Smooth muscle cell of the brain vasculature (primary cell): ENCODE measurements around the gene GRIK2.
"Not testable (repeated sequence)": the region's sequence is repeated elsewhere in the genome, so short reads cannot be mapped to it uniquely, and the experiment has no call there.

Experiments
- DNase-seq: peaks from one replicate; pipeline ENCODE4 v3.0.0-alpha.2; 2012; ENCODE audit warnings: low read depth, low spot score

Gene GRIK2

DNA sequence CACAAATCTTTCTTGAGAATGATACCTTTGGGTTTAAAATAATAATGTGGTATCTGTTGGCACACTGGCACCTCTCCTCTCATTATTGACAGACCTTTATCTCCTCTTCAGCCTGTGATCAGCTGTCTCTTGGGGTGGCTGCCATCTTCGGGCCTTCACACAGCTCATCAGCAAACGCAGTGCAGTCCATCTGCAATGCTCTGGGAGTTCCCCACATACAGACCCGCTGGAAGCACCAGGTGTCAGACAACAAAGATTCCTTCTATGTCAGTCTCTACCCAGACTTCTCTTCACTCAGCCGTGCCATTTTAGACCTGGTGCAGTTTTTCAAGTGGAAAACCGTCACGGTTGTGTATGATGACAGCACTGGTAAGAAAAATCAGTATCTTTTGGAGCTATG, 232.8 kb downstream of the GRIK2 start:
- no peak for DNase-seq

DNA sequence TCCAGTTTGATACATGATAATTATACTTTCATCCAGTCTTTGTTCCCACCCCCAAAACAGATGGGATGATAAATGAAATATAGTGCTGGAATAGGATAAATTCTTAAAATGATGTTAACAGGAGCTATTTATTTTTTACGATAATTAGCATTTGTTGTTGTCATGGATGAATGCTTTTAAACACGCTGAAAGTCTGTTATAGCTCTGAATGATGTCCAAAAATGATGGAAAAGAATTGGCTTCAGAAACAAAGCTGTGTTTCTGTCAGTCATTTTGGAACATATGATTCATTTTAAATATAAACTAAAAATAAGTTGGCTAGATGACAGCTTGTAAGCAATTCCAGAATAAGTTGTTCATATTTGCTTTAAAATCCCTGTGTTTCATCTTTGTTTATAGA, 237.4 kb downstream of the GRIK2 start:
- no peak for DNase-seq

DNA sequence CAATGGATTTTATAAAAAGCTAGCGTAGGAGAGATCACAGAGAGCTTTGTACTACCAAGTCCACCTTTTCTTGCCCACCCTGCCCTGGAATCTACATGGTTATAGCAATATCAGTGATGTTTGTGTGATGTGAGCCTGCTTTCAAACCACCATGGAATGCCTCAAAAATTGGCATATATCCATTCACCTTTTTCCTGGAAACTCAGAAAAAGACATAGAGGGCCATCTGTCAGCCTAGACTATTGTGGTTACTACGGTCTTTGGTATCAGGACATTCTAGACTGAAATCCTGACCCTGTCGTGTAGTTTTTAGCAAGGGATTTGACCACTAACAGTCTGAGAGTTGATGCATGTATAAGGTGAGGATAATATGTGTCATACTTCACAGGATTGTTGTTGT, 239.6 kb downstream of the GRIK2 start:
- DNase-seq = no peak

DNA sequence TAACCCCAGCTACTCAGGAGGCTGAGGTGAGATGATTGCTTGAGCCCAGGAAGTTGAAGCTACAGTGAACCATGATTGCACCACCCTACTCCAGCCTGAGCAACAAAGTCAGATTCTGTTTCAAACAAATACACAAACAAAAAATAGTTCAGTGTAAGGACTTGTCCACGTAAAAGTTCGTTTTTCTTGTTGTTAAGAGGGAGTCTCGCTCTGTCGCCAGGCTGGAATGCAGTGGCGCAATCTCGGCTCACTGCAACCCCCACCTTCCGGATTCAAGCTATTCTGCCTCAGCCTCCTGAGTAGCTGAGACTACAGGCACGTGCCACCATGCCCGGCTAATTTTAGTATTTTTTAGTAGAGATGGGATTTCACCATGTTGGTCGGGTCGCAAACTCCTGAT, 245.4 kb downstream of the GRIK2 start:
- not testable (repeated sequence) for DNase-seq

DNA sequence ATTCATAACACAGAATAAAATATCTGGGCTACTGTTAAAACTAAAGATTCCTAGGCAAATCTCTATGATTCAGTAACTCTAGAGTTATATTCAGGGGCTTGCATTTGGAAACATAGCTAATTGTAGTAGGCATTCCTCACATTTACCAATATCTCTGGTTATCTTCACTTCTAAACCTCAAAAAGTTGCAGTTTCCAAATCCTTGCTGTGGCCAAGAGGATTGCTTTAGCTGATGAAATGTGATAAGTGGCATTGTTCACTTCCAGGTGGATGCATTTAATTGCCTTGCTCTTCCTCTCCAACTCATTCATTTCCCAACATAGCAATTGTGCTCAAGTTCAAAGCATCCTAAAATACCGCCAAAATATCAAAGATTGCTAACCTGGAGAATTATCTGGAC, 246.6 kb downstream of the GRIK2 start:
- DNase-seq = no peak

DNA sequence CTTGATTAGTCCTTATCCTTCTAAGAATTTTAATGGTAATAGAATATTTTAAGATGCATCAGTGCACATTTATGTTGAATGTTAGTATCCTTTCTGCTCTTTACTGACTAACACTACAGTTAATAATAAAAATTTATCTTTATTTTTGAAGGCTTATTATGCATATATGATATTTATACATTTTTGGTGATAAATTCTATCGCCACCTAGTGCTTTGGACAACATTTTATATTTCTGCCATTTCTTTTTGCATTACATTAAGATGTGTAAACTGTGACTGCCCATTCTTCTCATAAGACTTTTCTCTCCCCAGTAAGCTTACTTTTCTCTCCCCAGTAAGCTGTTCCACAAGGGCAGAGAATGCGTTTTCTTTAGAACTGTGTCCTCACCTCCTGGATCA, 252.3 kb downstream of the GRIK2 start:
- DNase-seq = no peak

DNA sequence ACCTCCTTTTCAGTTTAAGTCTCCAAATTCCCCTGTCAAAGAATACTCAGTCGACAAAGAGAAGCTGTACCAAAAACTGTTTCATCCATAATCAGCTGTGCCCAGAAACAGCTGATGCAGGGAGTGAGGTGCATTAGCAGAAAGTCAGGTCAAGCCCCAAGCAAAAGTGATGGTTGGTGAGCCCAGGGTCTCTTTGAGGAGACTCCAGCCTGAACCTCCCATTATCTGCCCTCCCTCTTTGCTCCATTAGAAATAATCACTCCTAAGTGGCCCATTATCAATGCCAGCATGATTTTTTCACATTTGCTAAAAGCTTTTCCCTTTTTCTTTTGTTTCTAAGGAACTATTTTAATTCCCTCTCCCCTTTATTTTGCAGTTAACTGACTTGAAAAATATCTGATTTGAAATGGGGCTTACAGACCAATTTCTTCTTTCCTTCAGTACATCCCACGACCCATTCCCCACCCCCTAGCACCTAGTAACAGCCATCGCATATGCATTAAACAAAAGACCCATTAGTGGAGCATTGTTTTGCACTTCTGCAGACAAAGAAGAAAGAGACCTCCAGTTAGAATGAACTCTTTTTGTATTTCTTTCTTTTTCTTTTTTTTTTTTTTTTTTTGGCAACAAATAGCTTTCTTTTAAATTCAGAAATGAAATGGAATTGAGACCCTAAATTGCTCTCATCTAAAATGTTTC, 257.0 kb downstream of the GRIK2 start:
- DNase-seq = no peak

DNA sequence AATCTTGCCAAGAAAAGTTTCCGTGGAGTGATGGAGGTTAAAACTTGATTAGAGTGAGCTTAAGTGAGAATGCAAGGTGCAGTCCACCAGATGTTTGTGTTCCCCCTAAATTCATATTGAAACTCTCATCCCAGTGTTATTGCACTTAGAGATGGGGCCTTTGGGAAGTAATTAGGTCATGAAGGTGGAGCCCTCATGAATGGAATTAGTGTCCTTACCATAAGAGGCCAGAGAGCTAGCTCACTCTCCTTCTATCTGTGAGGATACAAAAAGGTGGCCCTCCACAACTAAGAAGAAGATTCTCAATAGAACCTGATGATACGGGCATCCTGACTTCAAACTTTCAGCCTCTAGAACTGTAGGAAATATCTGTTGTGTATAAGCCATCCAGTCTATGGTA, 258.6 kb downstream of the GRIK2 start:
- DNase-seq = no peak

DNA sequence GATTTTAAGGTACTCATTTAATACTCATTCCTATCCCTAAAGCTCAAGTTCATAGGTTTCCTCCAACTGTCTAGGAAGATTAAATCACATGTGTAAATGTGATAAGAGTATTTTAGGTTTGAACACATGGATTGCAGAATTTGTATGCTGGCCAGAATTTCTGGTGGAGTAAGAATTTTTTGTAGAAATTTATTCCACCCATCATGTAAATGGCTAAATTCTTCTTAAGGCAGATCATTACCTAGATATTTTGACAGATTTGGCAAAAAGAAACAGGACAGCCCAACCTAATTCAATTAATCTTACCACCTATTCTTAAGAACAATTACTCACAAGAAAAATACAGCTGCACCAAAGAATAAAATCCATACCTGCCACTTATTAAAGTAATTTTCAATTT, 261.6 kb downstream of the GRIK2 start:
- DNase-seq = no peak

DNA sequence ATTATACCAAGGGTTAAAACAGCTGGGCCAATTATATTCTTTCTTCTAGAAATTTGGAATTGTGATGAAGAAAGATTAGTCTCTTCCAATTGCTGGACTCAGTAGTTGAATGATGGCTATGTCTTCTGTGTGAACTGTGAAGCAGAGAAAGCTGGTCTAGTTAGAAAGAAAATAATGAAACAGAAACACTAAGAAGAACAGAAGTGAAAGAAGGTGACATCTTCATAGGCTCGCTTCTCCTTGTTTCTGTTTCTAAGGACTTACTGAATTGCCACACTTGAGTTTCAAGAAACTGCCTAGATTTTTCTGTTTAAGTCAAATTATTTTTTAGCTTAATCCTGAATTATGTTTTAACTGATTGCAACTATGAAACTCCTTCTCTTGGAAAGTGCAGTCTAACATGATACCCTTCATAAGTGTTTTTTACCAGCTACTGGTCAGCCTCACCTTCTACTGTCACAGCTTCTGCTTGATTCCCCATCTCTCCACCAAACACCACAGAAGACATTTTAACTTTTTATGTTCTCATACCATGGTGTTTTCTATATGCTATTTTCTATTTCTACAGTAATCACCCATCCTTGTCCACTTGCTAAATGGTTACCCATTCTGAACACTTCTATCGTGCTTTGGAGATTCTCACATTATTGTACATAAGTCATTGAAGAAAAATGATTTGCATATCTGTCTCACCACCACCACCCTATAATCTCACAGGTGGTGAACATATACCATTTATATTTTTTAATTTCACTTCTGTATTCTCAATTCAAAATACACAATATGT, 268.8 kb downstream of the GRIK2 start:
- DNase-seq = no peak

DNA sequence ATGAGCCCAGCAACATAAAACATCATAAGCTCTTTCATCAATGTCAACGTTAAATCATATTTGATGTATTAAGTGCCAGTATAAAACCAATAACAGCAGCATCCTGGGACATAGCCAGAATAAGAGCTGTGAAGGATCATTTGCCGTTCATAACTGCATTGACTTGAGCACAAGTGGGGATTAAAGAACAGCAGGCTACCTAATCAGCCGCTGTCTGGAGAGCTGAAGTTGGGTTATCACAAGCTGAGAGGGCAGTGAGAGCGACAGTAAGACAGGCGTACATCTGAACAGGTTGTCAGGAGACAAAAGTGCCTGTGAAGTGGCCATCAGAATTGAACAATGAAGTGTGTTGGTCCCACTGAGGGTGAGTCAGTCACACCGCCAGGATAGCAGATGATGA, 269.6 kb downstream of the GRIK2 start:
- no peak for DNase-seq

DNA sequence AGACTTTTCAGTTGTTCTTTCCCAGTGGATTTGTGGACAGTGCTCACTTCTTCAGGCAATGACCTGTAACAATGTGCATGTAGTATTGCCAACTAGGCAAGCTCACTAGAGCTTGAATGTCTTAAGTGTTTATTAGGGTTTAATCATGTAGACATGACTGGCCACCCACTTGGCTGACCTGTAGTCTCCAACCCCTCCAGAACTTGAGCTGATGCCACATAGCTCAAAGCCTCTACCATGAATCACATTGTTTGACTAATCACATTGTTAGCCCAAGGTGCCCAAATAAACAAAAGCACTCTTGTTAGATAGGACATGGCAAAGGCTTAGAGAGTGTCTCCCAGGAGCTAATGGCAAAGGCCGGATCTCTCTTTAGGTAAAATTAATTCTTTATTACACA, 272.7 kb downstream of the GRIK2 start:
- DNase-seq = no peak

DNA sequence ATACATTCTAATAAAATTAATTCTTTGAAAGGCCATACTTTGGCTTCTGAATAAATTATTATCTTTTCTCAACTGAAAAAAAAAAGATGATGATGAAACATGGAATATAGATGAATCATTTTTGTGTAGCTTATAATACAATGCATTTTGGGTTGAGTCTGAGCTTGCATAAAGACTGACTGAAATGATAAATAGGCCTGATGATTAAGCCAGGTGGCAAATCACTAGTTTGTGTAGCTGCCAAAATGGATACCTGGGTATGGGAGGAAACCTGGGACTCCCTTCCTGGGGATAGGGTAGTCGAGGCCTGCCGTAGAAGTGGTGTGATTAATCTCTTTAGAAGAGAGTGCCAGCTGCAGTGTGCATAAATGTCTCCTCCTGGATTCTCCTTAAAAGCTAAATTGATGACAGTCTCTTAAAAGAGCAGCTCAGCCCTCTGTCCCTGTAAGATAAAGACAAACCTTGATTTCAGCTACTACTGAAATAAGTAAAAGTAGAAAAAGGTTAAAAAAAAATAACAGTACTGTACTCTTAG, 275.1 kb downstream of the GRIK2 start:
- DNase-seq = no peak

DNA sequence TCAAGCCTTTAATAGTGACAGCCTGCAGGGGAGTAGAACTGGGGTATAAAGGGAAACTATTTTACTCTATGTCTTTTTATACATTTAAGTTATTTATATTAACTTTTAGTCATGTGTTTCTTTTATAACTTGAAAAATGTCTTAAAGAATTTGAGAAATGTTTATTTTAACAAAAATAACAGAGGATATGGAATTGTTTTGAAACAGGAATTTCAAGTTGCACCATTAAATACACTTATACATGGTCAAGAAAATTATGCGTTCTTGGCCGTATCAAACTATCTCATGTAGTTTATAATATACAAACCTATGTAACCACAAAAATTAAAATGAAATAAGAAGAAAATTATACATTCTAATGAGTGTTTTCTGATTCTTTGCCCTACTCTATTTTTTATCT, 282.7 kb downstream of the GRIK2 start:
- no peak for DNase-seq

DNA sequence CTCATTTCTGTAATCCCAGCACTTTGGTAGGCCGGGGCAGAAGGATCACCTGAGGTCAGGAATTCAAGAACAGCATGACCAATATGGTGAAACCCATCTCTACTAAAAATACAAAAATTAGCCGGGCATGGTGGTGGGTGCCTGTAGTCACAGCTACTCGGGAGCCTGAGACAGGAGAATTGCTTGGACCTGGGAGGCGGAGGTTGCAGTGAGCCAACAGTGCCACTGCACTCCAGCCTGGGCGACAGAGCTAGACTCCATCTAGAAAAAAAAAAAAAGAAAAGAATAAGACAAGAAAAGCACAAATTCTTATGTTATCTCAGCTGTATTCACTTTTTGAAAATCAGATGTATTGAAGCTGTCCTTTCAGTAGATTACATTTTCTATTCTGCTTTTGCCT, 289.4 kb downstream of the GRIK2 start:
- DNase-seq = no peak

DNA sequence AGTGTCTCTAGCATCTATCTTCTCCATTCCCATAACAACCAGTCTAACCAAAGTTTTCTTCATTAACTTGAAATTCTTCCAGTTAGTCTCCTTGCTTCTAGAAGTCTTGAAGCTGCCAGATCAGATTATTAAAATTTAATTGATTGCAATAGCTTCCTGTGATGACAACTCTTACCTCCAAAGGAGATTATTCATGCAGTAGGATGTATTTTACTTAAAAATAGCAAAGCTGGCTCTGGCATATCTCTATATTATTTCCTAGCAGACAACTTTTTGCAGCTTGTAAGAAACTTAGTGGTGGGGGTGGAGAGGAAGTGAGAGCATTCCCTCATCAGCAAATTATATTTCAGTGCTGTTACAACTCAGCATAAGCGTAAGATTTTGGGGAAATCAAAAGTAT, 290.4 kb downstream of the GRIK2 start:
- DNase-seq = no peak

DNA sequence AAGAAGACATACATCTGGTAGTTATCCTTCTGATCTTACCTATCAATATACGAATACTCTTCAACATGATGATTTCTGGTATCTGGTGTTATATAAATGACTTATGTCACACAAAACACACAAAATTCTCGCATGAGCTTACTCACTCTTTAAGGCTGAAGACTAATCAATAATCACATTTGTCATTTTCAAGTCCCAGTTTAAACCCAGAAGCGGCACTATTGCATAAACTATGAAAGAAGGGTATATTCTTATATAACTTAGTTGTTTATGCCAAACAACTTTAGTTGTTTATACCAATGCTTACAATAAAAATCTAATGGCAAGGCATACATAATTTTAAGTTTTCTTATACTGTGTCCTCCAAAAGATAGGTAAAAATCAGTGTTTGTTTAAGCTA, 293.1 kb downstream of the GRIK2 start:
- DNase-seq = no peak

DNA sequence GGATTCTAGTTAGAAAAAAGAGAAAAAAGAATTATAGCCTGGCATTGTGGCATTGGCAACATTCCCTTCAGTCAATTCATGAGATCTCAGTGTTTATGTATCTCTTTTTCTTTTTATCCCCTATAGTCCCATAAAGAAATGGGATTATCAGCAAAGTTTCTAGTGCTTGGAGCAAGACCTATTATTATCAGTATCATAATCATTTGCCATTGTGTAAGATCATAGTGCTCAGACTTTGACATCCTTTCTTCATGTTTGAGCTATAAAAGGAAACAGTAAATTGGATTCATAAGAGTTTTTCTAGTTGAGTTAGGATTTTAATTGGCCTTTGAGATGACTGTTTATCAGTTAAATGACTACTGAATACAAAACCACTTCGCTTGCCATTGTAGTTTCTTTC, 295.6 kb downstream of the GRIK2 start:
- DNase-seq = no peak

DNA sequence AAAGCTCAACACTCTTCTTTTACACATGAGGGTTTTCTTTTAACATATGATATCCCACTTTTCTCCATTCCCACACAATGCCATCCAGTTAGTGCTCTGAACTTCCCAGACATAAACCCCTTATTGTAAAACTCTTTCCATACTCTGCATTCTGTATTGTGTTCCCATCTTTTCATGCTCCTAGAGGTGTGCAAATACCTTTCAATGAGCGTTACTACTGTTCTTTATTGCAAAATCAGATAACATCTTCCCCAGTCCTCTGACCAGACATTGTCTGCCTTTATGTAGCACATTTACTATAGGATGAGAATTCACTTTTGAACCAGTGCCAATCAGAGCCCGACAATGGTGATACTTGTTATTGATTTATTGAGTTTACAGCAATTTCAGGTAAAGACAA, 296.2 kb downstream of the GRIK2 start:
- no peak for DNase-seq

DNA sequence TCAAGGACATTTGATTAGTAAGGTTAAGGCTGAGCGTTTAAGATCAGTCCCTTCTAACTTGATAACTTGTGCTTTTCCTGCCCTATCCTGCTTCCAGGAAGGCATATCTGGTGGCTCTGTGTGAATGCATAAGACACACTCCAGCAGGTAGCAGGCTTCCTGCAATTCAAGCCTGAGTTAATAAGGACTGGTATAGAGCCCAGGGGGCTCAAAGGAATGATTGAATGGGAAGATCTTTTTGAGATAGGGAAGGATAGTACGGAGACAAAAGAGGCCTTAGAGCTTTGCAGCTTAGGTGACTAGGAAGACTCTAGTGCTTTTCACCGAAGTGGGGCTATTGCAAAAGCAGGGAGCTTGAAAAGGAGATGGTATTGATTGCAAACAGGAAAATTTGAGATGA, 307.1 kb downstream of the GRIK2 start:
- DNase-seq = no peak

DNA sequence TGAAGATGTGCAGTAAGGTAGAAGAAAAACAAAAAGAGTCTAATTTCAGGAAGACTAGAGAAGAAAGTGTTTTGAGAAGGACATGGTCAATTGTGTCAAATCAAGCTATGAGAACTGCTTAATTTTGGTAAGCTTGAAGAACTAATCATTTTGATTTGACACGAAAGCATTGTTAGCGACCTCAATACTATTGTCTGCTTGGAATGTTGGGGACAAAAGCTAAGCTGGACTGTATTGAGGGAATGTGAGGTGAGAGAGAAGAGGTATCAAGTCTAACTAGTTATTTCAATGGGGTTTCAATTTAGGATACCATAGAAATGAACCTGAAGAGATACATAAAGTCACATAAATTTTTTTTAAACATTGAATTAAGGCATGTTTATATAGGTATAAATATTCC, 309.8 kb downstream of the GRIK2 start:
- no peak for DNase-seq

DNA sequence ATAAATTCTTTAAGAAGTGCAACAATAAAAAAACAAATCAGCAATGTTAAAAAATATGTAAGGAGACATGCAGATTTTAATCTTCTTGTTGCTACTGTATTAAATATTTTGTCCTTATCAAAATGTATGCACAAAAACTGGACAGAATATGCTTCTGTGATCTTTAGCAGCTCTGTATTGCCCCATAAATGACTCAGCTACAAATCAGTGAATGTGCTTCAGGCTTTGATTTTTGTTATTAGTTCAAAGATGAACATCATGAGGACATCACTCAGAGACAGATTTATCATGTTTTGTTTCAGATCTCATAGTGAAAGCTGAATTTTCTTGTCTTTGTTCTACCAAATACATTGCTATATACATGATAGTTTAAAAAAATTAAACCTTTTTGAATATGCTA, 312.4 kb downstream of the GRIK2 start:
- DNase-seq = no peak

DNA sequence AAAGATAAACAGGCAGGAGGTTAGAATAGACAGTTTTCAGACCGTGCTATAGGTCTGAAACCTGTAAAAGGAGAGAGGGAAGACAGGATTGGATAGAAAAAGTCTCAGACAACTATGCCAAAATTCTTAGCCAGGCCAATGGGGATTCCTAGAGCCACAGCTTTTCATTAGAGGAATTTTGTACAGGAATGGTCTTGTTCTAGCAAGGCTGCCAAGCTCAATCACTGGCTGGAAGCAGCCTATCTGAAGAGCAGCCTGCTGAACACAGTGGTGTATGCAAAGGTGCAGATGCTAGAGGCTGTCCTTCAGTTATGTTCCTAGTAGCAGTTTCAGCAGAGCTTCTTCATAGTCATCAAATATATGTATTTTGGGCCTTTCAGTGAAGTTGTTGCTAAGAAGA, 313.1 kb downstream of the GRIK2 start:
- DNase-seq = no peak
